ENCODE results near the gene TSPAN15. TPM values are rescaled to one million over a fixed set of nuclear protein-coding genes. Genes with fewer than 3 reads are reported as not detected.

Gene TSPAN15
- under 0.01 and 0.30 TPM in 2 replicates for total RNA-seq

GRCh38 chr10:69451209-69451783, at the start of gene TSPAN15:
Gene TSPAN15 (plus strand): TSS chr10:69451465. CDS start chr10:69451595, 130 bp downstream.

GRCh38 chr10:69416695-69417094, 34.6 kb upstream of the TSPAN15 start, which contains the start of gene TACR2:
Gene TACR2 (minus strand): TSS chr10:69416918. CDS start chr10:69416323, 595 bp downstream.

Other genes starting within 250 kb of the TSPAN15 start
- gene HKDC1, start 231.1 kb upstream of the TSPAN15 start, total RNA-seq = under 0.01 TPM in 1 of 2 replicates, not detected in the other
- gene HK1, start 173.0 kb upstream of the TSPAN15 start, total RNA-seq = 72.8 and 76.4 TPM in 2 replicates
- gene TACR2, start 34.5 kb upstream of the TSPAN15 start, total RNA-seq = under 0.01 TPM in 1 of 2 replicates, not detected in the other
- gene NEUROG3, start 122.0 kb downstream of the TSPAN15 start, total RNA-seq = not detected in 2 replicates
- 0.45 TPM in 1 of 2 replicates, not detected in the other for gene FAM241B, start 178.8 kb downstream of the TSPAN15 start, total RNA-seq